Activated CD4-positive, alpha-beta T cell treated with anti-CD3 and anti-CD28 coated beads, Interleukin-2, amount 10 ng/mL, durations not matched to agents 7 days and 5 days (primary cell): ENCODE data around the gene VAC14. TPM values are rescaled to one million over a fixed set of nuclear protein-coding genes. Genes with fewer than 3 reads are reported as not detected.

Source experiments
- CTCF ChIA-PET: fragments of 350-600 bp; sonication (Branson Sonifier 250); formaldehyde crosslinking; loops from one replicate; lab custom pipeline; 2021; ENCODE audit warnings: antibody characterized with exemption; lab: Charles Lee
- POLR2A ChIA-PET: fragments of 350-600 bp; sonication (Branson Sonifier 250); formaldehyde crosslinking; loops from one replicate; lab custom pipeline; 2021; ENCODE audit warnings: antibody characterized with exemption; lab: Charles Lee
- DNase-seq: peaks from one replicate; pipeline ENCODE4 v3.0.0-alpha.2; 2020
- H3K27ac Mint-ChIP-seq: one replicate; pipeline ENCODE4 v1.8.0; 2021; ENCODE audit warnings: mild to moderate bottlenecking, moderate library complexity, mixed read lengths
- H3K27me3 Mint-ChIP-seq: one replicate; pipeline ENCODE4 v1.8.0; 2021; ENCODE audit warnings: mixed read lengths
- H3K36me3 Mint-ChIP-seq: one replicate; pipeline ENCODE4 v1.8.0; 2021; ENCODE audit warnings: low read depth, mixed read lengths
- H3K4me1 Mint-ChIP-seq: one replicate; pipeline ENCODE4 v1.8.0; 2021; ENCODE audit warnings: mixed read lengths
- H3K4me3 Mint-ChIP-seq: one replicate; pipeline ENCODE4 v1.8.0; 2021; ENCODE audit warnings: mild to moderate bottlenecking, moderate library complexity, mixed read lengths
- H3K9me3 Mint-ChIP-seq: one replicate; pipeline ENCODE4 v1.8.0; 2021; ENCODE audit warnings: mixed read lengths
- total RNA-seq, 2 experiments: library from RNA; stranded (reverse); gene quantifications; one replicate each; pipeline ENCODE4 v1.2.3, GENCODE V29; 2021

VAC14 gene
- total RNA-seq, 2 experiments from 2014 or later: 35.9 to 37.1 TPM

DNA sequence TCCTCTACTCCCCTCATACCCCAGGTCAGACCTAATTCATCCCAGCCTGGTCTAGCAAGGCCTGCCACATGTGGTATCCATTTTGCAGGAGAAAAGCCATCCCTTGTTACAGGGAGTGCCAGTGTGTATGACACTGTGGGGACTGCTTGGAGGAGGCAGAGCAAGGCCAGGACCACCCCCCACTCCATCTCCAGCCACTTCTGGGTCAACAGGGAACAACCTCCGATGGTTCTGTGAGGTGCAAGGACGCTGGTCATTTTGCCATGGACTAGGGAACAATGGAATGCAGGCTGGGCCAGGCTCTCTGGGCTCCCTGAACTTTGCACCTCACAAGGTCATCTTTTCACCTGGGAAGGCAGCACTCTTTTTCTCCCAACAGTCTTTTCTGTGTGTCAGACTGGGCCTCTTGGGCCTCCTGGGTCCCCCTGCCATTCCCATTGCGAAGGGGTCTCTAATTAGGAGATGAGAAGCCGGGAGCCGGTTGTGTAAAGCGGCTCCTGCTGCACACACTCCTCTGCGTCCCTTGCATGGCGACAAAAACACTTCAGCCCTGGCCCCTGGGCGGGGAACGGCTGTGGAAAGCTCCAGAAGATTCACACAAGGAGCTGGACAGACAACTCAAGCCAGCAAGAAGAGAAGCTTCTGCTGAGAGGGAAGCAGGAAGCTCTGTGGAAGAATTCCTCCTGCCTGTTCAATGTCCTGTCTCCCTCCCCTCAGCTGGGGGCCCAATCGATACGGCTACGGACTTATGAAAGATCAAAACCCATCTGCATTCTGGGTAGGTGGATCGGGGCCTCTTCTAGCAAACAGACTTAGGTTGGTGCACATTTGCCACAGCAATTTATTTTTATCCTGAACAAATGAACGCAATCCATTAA lies 76.6 kb downstream of the VAC14 start:
- Mint-ChIP-seq H3K4me1 (peaks cover 2% of the 10 kb centered on the region), H3K27ac (peak overlapping the region; percentile 31), H3K4me3 (no peak overlapping the region), H3K36me3 (peaks cover 15% of the 10 kb centered on the region), H3K27me3 (no peaks in the 10 kb centered on the region), H3K9me3 (no peaks in the 10 kb centered on the region)
- POLR2A ChIA-PET: no interaction called here
- CTCF ChIA-PET: interaction anchor here (0.6 to 1.4 kb wide), 4 partner anchors 21 to 438 kb away, joined by 3 to 5 read pairs (median 3); no protein-coding TSS in a partner anchor
- no peak for DNase-seq

DNA sequence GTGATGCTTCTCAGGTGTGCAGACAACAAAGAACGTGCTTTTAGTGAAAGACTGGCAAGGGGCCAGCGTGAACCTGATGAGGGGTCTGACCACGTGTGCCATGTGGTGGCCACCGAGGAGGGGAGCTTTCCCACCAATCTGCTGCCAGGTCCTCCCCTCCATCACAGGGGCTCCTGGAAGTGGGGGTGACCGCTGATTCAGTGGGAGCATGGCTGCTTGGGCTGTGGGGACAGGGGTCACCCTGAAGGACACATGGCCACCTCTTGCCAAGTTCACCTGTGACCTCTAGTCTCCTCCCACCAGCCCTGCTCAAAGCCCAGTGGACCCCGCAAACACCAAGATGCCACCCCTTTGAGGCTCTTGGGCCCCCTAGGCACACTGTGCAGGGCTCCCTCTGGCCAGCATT lies 77.2 kb downstream of the VAC14 start:
- Mint-ChIP-seq H3K27ac (no peak overlapping the region), H3K4me3 (no peak overlapping the region), H3K27me3 (no peaks in the 10 kb centered on the region), H3K36me3 (peaks cover 18% of the 10 kb centered on the region), H3K4me1 (peaks cover 2% of the 10 kb centered on the region), H3K9me3 (no peaks in the 10 kb centered on the region)
- ChIA-PET CTCF (interaction anchor here (0.6 to 1.4 kb wide), 6 partner anchors 14 to 1081 kb away, joined by 3 to 5 read pairs (median 3); no protein-coding TSS in a partner anchor), POLR2A (no interaction called here)
- DNase-seq: no peak

GRCh38 chr16:70721202-70721963 lies 79.6 kb downstream of the VAC14 start:
- H3K36me3 Mint-ChIP-seq: peaks cover 18% of the 10 kb centered on the region
- POLR2A ChIA-PET: no interaction called here
- no peak overlapping the region for H3K4me3 Mint-ChIP-seq
- peaks cover 2% of the 10 kb centered on the region for H3K4me1 Mint-ChIP-seq
- H3K27ac Mint-ChIP-seq: no peak overlapping the region
- H3K27me3 Mint-ChIP-seq: no peaks in the 10 kb centered on the region
- CTCF ChIA-PET: interaction anchor here (0.5 to 1.7 kb wide), 2 partner anchors 10 to 1155 kb away, joined by 3 to 5 read pairs; no protein-coding TSS in a partner anchor
- DNase-seq: no peak
- no peaks in the 10 kb centered on the region for H3K9me3 Mint-ChIP-seq

DNA sequence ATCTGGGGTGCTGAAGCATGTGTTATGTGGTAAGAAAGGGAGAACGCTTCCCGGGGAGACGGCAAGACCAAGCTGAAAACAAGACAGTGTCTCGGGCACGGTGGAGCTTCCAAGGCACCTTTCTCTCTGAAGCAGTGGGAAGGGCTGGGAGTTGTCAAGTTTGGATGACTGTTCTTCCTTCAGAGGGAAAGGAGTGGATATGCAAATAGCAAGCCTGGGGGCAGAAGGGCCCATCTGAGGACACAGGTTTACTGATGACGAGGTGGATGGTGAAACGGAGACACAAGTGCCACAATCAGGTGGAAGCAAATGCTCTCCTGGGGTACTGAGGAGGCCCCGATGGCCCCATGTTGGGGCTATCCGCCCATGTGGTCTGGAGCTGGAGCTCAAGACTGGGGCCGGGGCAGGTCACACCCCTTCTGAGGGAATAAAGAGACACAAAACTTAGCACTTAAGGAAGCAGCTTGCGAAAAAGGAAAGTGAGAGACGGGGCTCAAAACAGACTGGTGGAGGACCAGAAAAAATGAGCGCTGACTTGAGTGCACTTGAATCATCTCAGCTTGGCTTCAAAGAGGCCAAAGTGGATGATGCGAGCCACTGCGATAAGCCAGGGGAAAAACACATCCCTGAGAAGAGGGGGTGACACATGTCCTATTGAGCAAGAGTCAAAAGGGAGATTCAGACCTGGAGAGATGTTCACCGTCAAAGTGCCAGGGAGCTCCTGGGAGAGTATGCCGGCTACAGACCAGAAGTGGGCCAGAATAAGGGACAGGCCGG lies 80.3 kb downstream of the VAC14 start:
- Mint-ChIP-seq H3K4me1 (peaks cover 2% of the 10 kb centered on the region), H3K4me3 (no peak overlapping the region), H3K9me3 (no peaks in the 10 kb centered on the region), H3K36me3 (peaks cover 18% of the 10 kb centered on the region), H3K27ac (no peak overlapping the region), H3K27me3 (no peaks in the 10 kb centered on the region)
- POLR2A ChIA-PET: no interaction called here
- DNase-seq: no peak
- CTCF ChIA-PET: interaction anchor here (0.5 to 1.7 kb wide), 3 partner anchors 10 to 1154 kb away, joined by 3 to 5 read pairs (median 3); no protein-coding TSS in a partner anchor

GRCh38 chr16:70717065-70717464 lies 83.9 kb downstream of the VAC14 start:
- H3K4me3 Mint-ChIP-seq: no peak overlapping the region
- no peak overlapping the region for H3K27ac Mint-ChIP-seq
- H3K27me3 Mint-ChIP-seq: no peaks in the 10 kb centered on the region
- ChIA-PET CTCF (no interaction called here), POLR2A (no interaction called here)
- H3K4me1 Mint-ChIP-seq: peaks cover 2% of the 10 kb centered on the region
- peaks cover 14% of the 10 kb centered on the region for H3K36me3 Mint-ChIP-seq
- DNase-seq: no peak
- no peaks in the 10 kb centered on the region for H3K9me3 Mint-ChIP-seq

GRCh38 chr16:70715860-70716357 lies 85.0 kb downstream of the VAC14 start:
- no peak for DNase-seq
- no peak overlapping the region for H3K27ac Mint-ChIP-seq
- ChIA-PET POLR2A (no interaction called here), CTCF (interaction anchor here (1.2 kb wide), 1 partner anchor 13 kb away, joined by 4 read pairs; no protein-coding TSS in a partner anchor)
- peaks cover 14% of the 10 kb centered on the region for H3K36me3 Mint-ChIP-seq
- H3K4me3 Mint-ChIP-seq: no peak overlapping the region
- peaks cover 1% of the 10 kb centered on the region for H3K4me1 Mint-ChIP-seq
- H3K27me3 Mint-ChIP-seq: no peaks in the 10 kb centered on the region
- no peaks in the 10 kb centered on the region for H3K9me3 Mint-ChIP-seq

GRCh38 chr16:70715055-70715858 lies 85.7 kb downstream of the VAC14 start:
- ChIA-PET CTCF (interaction anchor here (1.2 kb wide), 1 partner anchor 14 kb away, joined by 4 read pairs; no protein-coding TSS in a partner anchor), POLR2A (no interaction called here)
- no peaks in the 10 kb centered on the region for H3K9me3 Mint-ChIP-seq
- H3K27me3 Mint-ChIP-seq: no peaks in the 10 kb centered on the region
- peaks cover 12% of the 10 kb centered on the region for H3K36me3 Mint-ChIP-seq
- no peak for DNase-seq
- H3K27ac Mint-ChIP-seq: no peak overlapping the region
- peaks cover 5% of the 10 kb centered on the region for H3K4me1 Mint-ChIP-seq
- no peak overlapping the region for H3K4me3 Mint-ChIP-seq

DNA sequence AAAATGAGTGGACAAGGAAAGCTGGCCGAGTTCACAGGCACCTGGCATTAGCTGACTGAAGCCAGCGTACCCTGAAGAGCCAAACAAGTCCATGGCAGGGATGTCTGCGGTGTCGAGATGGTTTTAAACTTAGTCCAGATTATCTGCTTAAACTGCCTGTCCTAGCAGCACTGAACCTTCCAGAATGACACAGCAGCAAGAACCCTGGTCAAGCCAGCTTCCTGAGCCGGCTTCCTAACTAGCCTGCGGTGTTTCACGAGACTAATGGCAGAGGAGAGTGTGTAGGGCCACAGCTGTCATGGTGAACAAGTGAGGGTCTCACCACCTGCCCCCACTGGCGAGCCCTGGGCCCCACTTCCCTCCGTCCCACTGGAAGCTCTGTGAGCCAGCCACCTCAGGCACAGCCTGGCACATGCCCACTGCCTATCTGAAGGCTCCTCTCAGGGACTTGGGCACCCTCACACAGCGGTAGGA lies 86.3 kb downstream of the VAC14 start:
- DNase-seq: no peak
- ChIA-PET CTCF (interaction anchor here (1.2 kb wide), 1 partner anchor 14 kb away, joined by 4 read pairs; no protein-coding TSS in a partner anchor), POLR2A (no interaction called here)
- H3K36me3 Mint-ChIP-seq: peaks cover 6% of the 10 kb centered on the region
- no peaks in the 10 kb centered on the region for H3K27me3 Mint-ChIP-seq
- no peaks in the 10 kb centered on the region for H3K9me3 Mint-ChIP-seq
- H3K4me1 Mint-ChIP-seq: peaks cover 8% of the 10 kb centered on the region
- H3K4me3 Mint-ChIP-seq: no peak overlapping the region
- no peak overlapping the region for H3K27ac Mint-ChIP-seq

DNA sequence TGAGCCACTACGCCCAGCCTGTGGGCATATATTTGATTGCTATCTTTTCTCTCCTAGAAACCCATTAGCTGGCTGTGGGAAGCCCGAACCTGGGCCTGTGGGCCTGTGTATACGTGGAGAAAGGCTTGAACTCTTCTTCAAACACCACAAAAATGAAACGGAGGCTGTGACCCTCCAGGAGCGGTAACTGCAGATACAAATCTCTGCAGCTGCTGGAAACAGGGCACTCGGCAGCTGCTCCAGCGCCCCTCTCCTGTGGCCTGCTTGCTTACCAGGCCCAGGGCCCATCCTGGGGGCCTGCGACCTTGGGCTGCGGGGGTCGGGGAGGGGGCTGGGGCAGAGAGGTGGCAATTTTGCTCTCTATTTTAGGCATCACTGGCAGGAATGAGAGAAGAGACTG lies 87.1 kb downstream of the VAC14 start:
- H3K4me1 Mint-ChIP-seq: peaks cover 11% of the 10 kb centered on the region
- H3K27me3 Mint-ChIP-seq: no peaks in the 10 kb centered on the region
- ChIA-PET CTCF (no interaction called here), POLR2A (no interaction called here)
- H3K9me3 Mint-ChIP-seq: no peaks in the 10 kb centered on the region
- H3K36me3 Mint-ChIP-seq: no peaks in the 10 kb centered on the region
- no peak overlapping the region for H3K4me3 Mint-ChIP-seq
- no peak for DNase-seq
- peak overlapping the region; percentile 19 for H3K27ac Mint-ChIP-seq

GRCh38 chr16:70713342-70713741 lies 87.6 kb downstream of the VAC14 start:
- ChIA-PET CTCF (interaction anchor here (0.5 kb wide), 1 partner anchor 31 kb away, joined by 5 read pairs; no protein-coding TSS in a partner anchor), POLR2A (no interaction called here)
- H3K36me3 Mint-ChIP-seq: no peaks in the 10 kb centered on the region

GRCh38 chr16:70712942-70713341 lies 88.0 kb downstream of the VAC14 start:
- ChIA-PET CTCF (interaction anchor here (0.5 kb wide), 1 partner anchor 30 kb away, joined by 5 read pairs; no protein-coding TSS in a partner anchor), POLR2A (no interaction called here)
- H3K36me3 Mint-ChIP-seq: peaks cover 2% of the 10 kb centered on the region
- no peak for DNase-seq
- peaks cover 16% of the 10 kb centered on the region for H3K4me1 Mint-ChIP-seq
- H3K27ac Mint-ChIP-seq: no peak overlapping the region
- H3K4me3 Mint-ChIP-seq: no peak overlapping the region
- H3K27me3 Mint-ChIP-seq: no peaks in the 10 kb centered on the region
- H3K9me3 Mint-ChIP-seq: no peaks in the 10 kb centered on the region

More at GRCh38 chr16:70713342-70713741, 87.6 kb downstream of the VAC14 start:
- H3K27me3 Mint-ChIP-seq: no peaks in the 10 kb centered on the region
- no peak overlapping the region for H3K4me3 Mint-ChIP-seq
- DNase-seq: no peak
- H3K4me1 Mint-ChIP-seq: peaks cover 16% of the 10 kb centered on the region
- no peaks in the 10 kb centered on the region for H3K9me3 Mint-ChIP-seq
- H3K27ac Mint-ChIP-seq: peak overlapping the region; percentile 19
